Hypothalamus (tissue), 51 donors: ENCODE results near the gene FAM53A.

Source experiments
- DNase-seq, 51 donors: peaks; one replicate each; lab custom pipeline; 2025; lab: John Stamatoyannopoulos, UW

FAM53A gene

GRCh38 chr4:1683736-1684505 is at the start of gene FAM53A:
TSS of gene FAM53A (minus strand) at chr4:1684313. CDS start at chr4:1668741, 15,572 bp downstream.
- peak in 42 of 51 donors; percentile 36 to 92 (median 78) for DNase-seq

GRCh38 chr4:1732911-1733310 is 48.8 kb upstream of the FAM53A start:
- no peak for DNase-seq

- DNase-seq = no peak
Observed at GRCh38 chr4:1731180-1731579, 47.1 kb upstream of the FAM53A start.

GRCh38 chr4:1730532-1731135 is 46.5 kb upstream of the FAM53A start:
- DNase-seq = no peak

- DNase-seq = no peak
Observed at GRCh38 chr4:1728061-1728980, 44.2 kb upstream of the FAM53A start.

GRCh38 chr4:1727117-1728031 is 43.3 kb upstream of the FAM53A start:
- DNase-seq = peak in 3 of 51 donors; percentile 7 to 10 (median 7)

GRCh38 chr4:1726146-1726934 is 42.2 kb upstream of the FAM53A start:
- peak in 50 of 51 donors; percentile 33 to 98 (median 79) for DNase-seq

GRCh38 chr4:1725521-1725920 is 41.4 kb upstream of the FAM53A start:
- DNase-seq = no peak

GRCh38 chr4:1723131-1723801 is 39.2 kb upstream of the FAM53A start:
- no peak for DNase-seq

GRCh38 chr4:1722551-1723118 is 38.5 kb upstream of the FAM53A start:
- DNase-seq = no peak

GRCh38 chr4:1721666-1722550 is 37.8 kb upstream of the FAM53A start:
- no peak for DNase-seq

- DNase-seq = peak; percentile 41 to 98 (median 93)
Observed at GRCh38 chr4:1721003-1721665, 37.0 kb upstream of the FAM53A start, which contains the start of the genes TACC3 and TMEM129. TSS of gene TACC3 (plus strand) at chr4:1721521. CDS start at chr4:1723422, 1,901 bp downstream. TSS of gene TMEM129 (minus strand) at chr4:1721323. CDS start at chr4:1720837, 486 bp downstream.

- peak in 29 of 51 donors; percentile 6 to 76 (median 44) for DNase-seq
Observed at GRCh38 chr4:1720163-1720983, 36.3 kb upstream of the FAM53A start.

- DNase-seq = no peak
Observed at GRCh38 chr4:1718095-1718850, 34.2 kb upstream of the FAM53A start.
